ENCODE measurements around the gene OS9.

OS9 gene

DNA sequence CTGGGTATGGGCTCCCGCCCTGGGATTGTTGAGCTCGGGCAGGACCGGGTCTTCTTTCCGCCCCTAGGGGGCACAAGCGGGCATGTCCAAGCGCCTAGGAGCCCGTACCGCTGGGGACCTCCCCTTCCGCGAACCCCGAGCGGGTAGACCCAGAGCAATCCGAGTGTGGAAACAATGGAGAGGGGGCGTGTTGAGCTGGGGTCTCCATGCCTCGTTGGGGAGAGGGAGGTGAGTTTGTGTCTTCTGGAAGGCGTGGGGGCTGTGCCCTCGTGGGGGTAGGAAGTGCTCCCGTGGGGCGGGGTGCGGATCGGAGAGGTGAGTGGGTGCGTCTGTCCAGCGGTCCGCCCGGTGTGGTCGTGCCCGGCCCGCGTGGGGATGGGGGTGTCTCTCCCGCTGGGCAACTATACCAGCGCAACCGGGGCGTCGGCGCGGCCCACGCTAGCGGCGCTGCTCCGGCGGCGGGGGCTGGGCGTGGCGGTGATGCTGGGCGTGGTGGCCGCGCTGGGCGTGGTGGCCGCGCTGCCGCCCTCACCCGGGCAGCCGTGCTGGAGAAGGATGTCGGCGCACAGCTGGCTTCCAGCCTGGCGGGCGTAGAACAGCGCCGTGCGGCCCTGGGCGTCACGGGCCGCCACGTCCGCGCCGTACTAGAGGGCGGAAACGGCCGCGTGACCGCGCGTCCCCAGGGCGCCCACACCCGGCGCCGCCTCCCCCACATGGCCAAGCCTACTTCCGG is 32.4 kb downstream of the OS9 start (continued):
- TF ChIP-seq, protein P1, sequence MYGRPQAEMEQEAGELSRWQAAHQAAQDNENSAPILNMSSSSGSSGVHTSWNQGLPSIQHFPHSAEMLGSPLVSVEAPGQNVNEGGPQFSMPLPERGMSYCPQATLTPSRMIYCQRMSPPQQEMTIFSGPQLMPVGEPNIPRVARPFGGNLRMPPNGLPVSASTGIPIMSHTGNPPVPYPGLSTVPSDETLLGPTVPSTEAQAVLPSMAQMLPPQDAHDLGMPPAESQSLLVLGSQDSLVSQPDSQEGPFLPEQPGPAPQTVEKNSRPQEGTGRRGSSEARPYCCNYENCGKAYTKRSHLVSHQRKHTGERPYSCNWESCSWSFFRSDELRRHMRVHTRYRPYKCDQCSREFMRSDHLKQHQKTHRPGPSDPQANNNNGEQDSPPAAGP (tag by site-specific recombination; IDR thresholded peaks at IDR 0.05) = peak; percentile 93
- TF ChIP-seq ZNF791 (tag by site-specific recombination; IDR thresholded peaks at IDR 0.05) (no peak), RBAK (tag by site-specific recombination; IDR thresholded peaks at IDR 0.05) (no peak), ZNF223 (tag by site-specific recombination; IDR thresholded peaks at IDR 0.05) (no peak), ZNF202 (tag by site-specific recombination; IDR thresholded peaks at IDR 0.05; ENCODE audit: borderline replicate concordance) (no peak), ZNF394 (tag by site-specific recombination; IDR thresholded peaks at IDR 0.05; ENCODE audit: borderline replicate concordance) (peak; percentile 54; the same call in 1 of the 2 replicates), ZNF184 (tag by site-specific recombination; IDR thresholded peaks at IDR 0.05) (no peak), KLF7 (tag by site-specific recombination; IDR thresholded peaks at IDR 0.05; ENCODE audit: borderline replicate concordance) (peak; percentile 96; the same call in 1 of the 2 replicates), ZNF175 (tag by site-specific recombination; IDR thresholded peaks at IDR 0.05) (no peak), ZNF768 (tag by site-specific recombination; IDR thresholded peaks at IDR 0.05) (no peak), YY1 (tag by site-specific recombination; IDR thresholded peaks at IDR 0.05) (no peak; the same call in 1 of the 2 replicates), ZNF155 (tag by site-specific recombination; IDR thresholded peaks at IDR 0.05) (no peak)
- TF ChIP-seq, protein P2, sequence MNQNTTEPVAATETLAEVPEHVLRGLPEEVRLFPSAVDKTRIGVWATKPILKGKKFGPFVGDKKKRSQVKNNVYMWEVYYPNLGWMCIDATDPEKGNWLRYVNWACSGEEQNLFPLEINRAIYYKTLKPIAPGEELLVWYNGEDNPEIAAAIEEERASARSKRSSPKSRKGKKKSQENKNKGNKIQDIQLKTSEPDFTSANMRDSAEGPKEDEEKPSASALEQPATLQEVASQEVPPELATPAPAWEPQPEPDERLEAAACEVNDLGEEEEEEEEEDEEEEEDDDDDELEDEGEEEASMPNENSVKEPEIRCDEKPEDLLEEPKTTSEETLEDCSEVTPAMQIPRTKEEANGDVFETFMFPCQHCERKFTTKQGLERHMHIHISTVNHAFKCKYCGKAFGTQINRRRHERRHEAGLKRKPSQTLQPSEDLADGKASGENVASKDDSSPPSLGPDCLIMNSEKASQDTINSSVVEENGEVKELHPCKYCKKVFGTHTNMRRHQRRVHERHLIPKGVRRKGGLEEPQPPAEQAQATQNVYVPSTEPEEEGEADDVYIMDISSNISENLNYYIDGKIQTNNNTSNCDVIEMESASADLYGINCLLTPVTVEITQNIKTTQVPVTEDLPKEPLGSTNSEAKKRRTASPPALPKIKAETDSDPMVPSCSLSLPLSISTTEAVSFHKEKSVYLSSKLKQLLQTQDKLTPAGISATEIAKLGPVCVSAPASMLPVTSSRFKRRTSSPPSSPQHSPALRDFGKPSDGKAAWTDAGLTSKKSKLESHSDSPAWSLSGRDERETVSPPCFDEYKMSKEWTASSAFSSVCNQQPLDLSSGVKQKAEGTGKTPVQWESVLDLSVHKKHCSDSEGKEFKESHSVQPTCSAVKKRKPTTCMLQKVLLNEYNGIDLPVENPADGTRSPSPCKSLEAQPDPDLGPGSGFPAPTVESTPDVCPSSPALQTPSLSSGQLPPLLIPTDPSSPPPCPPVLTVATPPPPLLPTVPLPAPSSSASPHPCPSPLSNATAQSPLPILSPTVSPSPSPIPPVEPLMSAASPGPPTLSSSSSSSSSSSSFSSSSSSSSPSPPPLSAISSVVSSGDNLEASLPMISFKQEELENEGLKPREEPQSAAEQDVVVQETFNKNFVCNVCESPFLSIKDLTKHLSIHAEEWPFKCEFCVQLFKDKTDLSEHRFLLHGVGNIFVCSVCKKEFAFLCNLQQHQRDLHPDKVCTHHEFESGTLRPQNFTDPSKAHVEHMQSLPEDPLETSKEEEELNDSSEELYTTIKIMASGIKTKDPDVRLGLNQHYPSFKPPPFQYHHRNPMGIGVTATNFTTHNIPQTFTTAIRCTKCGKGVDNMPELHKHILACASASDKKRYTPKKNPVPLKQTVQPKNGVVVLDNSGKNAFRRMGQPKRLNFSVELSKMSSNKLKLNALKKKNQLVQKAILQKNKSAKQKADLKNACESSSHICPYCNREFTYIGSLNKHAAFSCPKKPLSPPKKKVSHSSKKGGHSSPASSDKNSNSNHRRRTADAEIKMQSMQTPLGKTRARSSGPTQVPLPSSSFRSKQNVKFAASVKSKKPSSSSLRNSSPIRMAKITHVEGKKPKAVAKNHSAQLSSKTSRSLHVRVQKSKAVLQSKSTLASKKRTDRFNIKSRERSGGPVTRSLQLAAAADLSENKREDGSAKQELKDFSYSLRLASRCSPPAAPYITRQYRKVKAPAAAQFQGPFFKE (tag by site-specific recombination; IDR thresholded peaks at IDR 0.05; ENCODE audit: borderline replicate concordance) = no peak; the same call in 1 of the 2 replicates
- TF ChIP-seq, protein P3, sequence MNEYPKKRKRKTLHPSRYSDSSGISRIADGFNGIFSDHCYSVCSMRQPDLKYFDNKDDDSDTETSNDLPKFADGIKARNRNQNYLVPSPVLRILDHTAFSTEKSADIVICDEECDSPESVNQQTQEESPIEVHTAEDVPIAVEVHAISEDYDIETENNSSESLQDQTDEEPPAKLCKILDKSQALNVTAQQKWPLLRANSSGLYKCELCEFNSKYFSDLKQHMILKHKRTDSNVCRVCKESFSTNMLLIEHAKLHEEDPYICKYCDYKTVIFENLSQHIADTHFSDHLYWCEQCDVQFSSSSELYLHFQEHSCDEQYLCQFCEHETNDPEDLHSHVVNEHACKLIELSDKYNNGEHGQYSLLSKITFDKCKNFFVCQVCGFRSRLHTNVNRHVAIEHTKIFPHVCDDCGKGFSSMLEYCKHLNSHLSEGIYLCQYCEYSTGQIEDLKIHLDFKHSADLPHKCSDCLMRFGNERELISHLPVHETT (tag by site-specific recombination; IDR thresholded peaks at IDR 0.05) = no peak
- TF ChIP-seq, protein P4, sequence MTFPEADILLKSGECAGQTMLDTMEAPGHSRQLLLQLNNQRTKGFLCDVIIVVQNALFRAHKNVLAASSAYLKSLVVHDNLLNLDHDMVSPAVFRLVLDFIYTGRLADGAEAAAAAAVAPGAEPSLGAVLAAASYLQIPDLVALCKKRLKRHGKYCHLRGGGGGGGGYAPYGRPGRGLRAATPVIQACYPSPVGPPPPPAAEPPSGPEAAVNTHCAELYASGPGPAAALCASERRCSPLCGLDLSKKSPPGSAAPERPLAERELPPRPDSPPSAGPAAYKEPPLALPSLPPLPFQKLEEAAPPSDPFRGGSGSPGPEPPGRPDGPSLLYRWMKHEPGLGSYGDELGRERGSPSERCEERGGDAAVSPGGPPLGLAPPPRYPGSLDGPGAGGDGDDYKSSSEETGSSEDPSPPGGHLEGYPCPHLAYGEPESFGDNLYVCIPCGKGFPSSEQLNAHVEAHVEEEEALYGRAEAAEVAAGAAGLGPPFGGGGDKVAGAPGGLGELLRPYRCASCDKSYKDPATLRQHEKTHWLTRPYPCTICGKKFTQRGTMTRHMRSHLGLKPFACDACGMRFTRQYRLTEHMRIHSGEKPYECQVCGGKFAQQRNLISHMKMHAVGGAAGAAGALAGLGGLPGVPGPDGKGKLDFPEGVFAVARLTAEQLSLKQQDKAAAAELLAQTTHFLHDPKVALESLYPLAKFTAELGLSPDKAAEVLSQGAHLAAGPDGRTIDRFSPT (tag by site-specific recombination; IDR thresholded peaks at IDR 0.05) = peak; percentile 96
- TF ChIP-seq, protein P5, sequence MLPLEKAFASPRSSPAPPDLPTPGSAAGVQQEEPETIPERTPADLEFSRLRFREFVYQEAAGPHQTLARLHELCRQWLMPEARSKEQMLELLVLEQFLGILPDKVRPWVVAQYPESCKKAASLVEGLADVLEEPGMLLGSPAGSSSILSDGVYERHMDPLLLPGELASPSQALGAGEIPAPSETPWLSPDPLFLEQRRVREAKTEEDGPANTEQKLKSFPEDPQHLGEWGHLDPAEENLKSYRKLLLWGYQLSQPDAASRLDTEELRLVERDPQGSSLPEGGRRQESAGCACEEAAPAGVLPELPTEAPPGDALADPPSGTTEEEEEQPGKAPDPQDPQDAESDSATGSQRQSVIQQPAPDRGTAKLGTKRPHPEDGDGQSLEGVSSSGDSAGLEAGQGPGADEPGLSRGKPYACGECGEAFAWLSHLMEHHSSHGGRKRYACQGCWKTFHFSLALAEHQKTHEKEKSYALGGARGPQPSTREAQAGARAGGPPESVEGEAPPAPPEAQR (tag by site-specific recombination; IDR thresholded peaks at IDR 0.05) = peak; percentile 72; the same call in 1 of the 2 replicates
- TF ChIP-seq, protein P6, sequence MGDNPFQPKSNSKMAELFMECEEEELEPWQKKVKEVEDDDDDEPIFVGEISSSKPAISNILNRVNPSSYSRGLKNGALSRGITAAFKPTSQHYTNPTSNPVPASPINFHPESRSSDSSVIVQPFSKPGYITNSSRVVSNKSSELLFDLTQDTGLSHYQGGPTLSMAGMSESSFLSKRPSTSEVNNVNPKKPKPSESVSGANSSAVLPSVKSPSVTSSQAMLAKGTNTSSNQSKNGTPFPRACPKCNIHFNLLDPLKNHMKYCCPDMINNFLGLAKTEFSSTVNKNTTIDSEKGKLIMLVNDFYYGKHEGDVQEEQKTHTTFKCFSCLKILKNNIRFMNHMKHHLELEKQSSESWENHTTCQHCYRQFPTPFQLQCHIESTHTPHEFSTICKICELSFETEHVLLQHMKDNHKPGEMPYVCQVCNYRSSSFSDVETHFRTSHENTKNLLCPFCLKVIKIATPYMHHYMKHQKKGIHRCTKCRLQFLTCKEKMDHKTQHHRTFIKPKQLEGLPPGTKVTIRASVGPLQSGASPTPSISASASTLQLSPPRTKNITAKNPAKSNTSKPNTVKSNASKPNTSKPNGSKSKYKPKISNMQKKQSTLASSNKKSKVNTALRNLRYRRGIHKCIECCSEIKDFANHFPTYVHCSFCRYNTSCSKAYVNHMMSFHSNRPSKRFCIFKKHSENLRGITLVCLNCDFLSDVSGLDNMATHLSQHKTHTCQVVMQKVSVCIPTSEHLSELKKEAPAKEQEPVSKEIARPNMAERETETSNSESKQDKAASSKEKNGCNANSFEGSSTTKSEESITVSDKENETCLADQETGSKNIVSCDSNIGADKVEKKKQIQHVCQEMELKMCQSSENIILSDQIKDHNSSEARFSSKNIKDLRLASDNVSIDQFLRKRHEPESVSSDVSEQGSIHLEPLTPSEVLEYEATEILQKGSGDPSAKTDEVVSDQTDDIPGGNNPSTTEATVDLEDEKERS (tag by site-specific recombination; IDR thresholded peaks at IDR 0.05) = no peak
- TF ChIP-seq, protein P7, sequence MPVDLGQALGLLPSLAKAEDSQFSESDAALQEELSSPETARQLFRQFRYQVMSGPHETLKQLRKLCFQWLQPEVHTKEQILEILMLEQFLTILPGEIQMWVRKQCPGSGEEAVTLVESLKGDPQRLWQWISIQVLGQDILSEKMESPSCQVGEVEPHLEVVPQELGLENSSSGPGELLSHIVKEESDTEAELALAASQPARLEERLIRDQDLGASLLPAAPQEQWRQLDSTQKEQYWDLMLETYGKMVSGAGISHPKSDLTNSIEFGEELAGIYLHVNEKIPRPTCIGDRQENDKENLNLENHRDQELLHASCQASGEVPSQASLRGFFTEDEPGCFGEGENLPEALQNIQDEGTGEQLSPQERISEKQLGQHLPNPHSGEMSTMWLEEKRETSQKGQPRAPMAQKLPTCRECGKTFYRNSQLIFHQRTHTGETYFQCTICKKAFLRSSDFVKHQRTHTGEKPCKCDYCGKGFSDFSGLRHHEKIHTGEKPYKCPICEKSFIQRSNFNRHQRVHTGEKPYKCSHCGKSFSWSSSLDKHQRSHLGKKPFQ (tag by site-specific recombination; IDR thresholded peaks at IDR 0.05) = 0 out of 2 replicates have a peak, but pooled peaks have one; percentile 30
- TF ChIP-seq, protein P8, sequence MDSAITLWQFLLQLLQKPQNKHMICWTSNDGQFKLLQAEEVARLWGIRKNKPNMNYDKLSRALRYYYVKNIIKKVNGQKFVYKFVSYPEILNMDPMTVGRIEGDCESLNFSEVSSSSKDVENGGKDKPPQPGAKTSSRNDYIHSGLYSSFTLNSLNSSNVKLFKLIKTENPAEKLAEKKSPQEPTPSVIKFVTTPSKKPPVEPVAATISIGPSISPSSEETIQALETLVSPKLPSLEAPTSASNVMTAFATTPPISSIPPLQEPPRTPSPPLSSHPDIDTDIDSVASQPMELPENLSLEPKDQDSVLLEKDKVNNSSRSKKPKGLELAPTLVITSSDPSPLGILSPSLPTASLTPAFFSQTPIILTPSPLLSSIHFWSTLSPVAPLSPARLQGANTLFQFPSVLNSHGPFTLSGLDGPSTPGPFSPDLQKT (IDR thresholded peaks at IDR 0.05; ENCODE audit: borderline replicate concordance, low read depth, low read length) = no peak

Data from HEK293 (cell line).